Jurkat, Clone E6-1 (cell line): ENCODE results near the gene ATXN2.
A peak's percentile ranks its signal among the peaks of the same experiment; 100 is the strongest.
"Not testable (repeated sequence)": the region's sequence is repeated elsewhere in the genome, so short reads cannot be mapped to it uniquely, and the experiment has no call there.

Experiments used
- DNase-seq: peaks from one replicate; pipeline ENCODE4 v3.0.0-alpha.2; 2011; ENCODE audit warnings: low read depth, low spot score
- H3K4me3 ChIP-seq: 2 replicates; pipeline ENCODE4 v1.5.1; 2011; ENCODE audit warnings: mild to moderate bottlenecking, low read length, control low read depth, moderate library complexity

ATXN2 gene

GRCh38 chr12:111411185-111411764, 187.8 kb downstream of the ATXN2 start:
- no peak overlapping the region for H3K4me3 ChIP-seq
- DNase-seq = no peak

- DNase-seq = no peak
- H3K4me3 ChIP-seq = no peak overlapping the region
Measured at GRCh38 chr12:111410431-111411184, 188.5 kb downstream of the ATXN2 start.

- DNase-seq = no peak
- H3K4me3 ChIP-seq = no peak overlapping the region
Measured at GRCh38 chr12:111409780-111410430, 189.2 kb downstream of the ATXN2 start.

GRCh38 chr12:111409403-111409779, 189.7 kb downstream of the ATXN2 start:
- DNase-seq = no peak
- H3K4me3 ChIP-seq = no peak overlapping the region

- no peak overlapping the region for H3K4me3 ChIP-seq
- DNase-seq = no peak
Measured at GRCh38 chr12:111408686-111409402, 190.3 kb downstream of the ATXN2 start.

GRCh38 chr12:111408116-111408440, 191.0 kb downstream of the ATXN2 start:
- no peak for DNase-seq
- H3K4me3 ChIP-seq = no peak overlapping the region

GRCh38 chr12:111407377-111408115, 191.6 kb downstream of the ATXN2 start:
- DNase-seq = no peak
- peak overlapping the region; percentile 90 for H3K4me3 ChIP-seq

GRCh38 chr12:111406474-111407376, 192.4 kb downstream of the ATXN2 start:
- peak overlapping the region; percentile 90 for H3K4me3 ChIP-seq
- DNase-seq = no peak

- DNase-seq = peak; percentile 57
- peak within 1 kb of the TSS; percentile 90 for H3K4me3 ChIP-seq
Measured at GRCh38 chr12:111405859-111406473, 193.1 kb downstream of the ATXN2 start, which contains the start of gene SH2B3. TSS of gene SH2B3 (plus strand) at chr12:111405923. CDS start at chr12:111418146, 12,223 bp downstream.

- DNase-seq = peak; percentile 95
- H3K4me3 ChIP-seq = peak overlapping the region; percentile 53
Measured at GRCh38 chr12:111405149-111405858, 193.8 kb downstream of the ATXN2 start.

- H3K4me3 ChIP-seq = peak overlapping the region; percentile 53
- DNase-seq = peak; percentile 34
Measured at GRCh38 chr12:111404362-111405148, 194.6 kb downstream of the ATXN2 start.

- not testable (repeated sequence) for H3K4me3 ChIP-seq, DNase-seq
Measured at GRCh38 chr12:111402490-111402824, 196.7 kb downstream of the ATXN2 start.
